ENCODE measurements around the gene SLC46A3. TPM values are rescaled to one million over a fixed set of nuclear protein-coding genes. Genes with fewer than 3 reads are reported as not detected.

The SLC46A3 gene, protein sequence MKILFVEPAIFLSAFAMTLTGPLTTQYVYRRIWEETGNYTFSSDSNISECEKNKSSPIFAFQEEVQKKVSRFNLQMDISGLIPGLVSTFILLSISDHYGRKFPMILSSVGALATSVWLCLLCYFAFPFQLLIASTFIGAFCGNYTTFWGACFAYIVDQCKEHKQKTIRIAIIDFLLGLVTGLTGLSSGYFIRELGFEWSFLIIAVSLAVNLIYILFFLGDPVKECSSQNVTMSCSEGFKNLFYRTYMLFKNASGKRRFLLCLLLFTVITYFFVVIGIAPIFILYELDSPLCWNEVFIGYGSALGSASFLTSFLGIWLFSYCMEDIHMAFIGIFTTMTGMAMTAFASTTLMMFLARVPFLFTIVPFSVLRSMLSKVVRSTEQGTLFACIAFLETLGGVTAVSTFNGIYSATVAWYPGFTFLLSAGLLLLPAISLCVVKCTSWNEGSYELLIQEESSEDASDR
- total RNA-seq = 1.4 and 3.7 TPM in 2 replicates

GRCh38 chr13:28718543-28719226 lies at the start of gene SLC46A3:
SLC46A3 (minus strand) TSS chr13:28718970; CDS start chr13:28717998, 972 bp downstream.

GRCh38 chr13:28658796-28659620 lies 59.8 kb downstream of the SLC46A3 start, which contains the start of gene POMP:
POMP (plus strand) TSS chr13:28659130; CDS start chr13:28659185, 55 bp downstream.

Other genes with a start within 250 kb of the SLC46A3 start
- gene FLT1, start 223.8 kb downstream of the SLC46A3 start, total RNA-seq = 28.1 and 63.8 TPM in 2 replicates
- gene POMP, start 59.8 kb downstream of the SLC46A3 start, total RNA-seq = 55.0 and 70.7 TPM in 2 replicates
- not detected in 2 replicates for gene MTUS2, start 101.4 kb upstream of the SLC46A3 start, total RNA-seq